Activated T-cell treated with anti-CD3 and anti-CD28 coated beads, Interleukin-2, amount 50 U/mL, for 4 hours (primary cell): ENCODE data around the gene ZNF492. TPM values are rescaled to one million over a fixed set of nuclear protein-coding genes. Genes with fewer than 3 reads are reported as not detected.
"Not testable (repeated sequence)": the region's sequence is repeated elsewhere in the genome, so short reads cannot be mapped to it uniquely, and the experiment has no call there.

Experiments
- ATAC-seq, 2 donors: fragments of 200-7000 bp; cut with Tn5 transposase; one replicate each; pipeline ENCODE4 v1.10.0; 2021
- DNase-seq: peaks from one replicate; pipeline ENCODE4 v3.0.0-alpha.2; 2020
- H3K27me3 Mint-ChIP-seq: one replicate; pipeline ENCODE4 v1.8.0; 2021; ENCODE audit warnings: low read depth, mixed read lengths
- H3K36me3 Mint-ChIP-seq: one replicate; pipeline ENCODE4 v1.8.0; 2022; ENCODE audit warnings: mixed read lengths; ENCODE audit not compliant: insufficient read depth
- H3K4me1 Mint-ChIP-seq: one replicate; pipeline ENCODE4 v1.8.0; 2021; ENCODE audit warnings: low read depth, mixed read lengths
- H3K4me3 Mint-ChIP-seq: one replicate; pipeline ENCODE4 v1.8.0; 2021; ENCODE audit warnings: mild to moderate bottlenecking, moderate library complexity, mixed read lengths
- H3K9me3 Mint-ChIP-seq: one replicate; pipeline ENCODE4 v1.8.0; 2021; ENCODE audit warnings: mixed read lengths
- total RNA-seq, 3 donors: library from RNA; stranded (reverse); gene quantifications; one replicate each; pipeline ENCODE4 v1.2.1, GENCODE V29; 2021

ZNF492 gene
- total RNA-seq, 3 donors from 2014 or later: 2.9 to 3.7 (median 3.1) TPM

DNA sequence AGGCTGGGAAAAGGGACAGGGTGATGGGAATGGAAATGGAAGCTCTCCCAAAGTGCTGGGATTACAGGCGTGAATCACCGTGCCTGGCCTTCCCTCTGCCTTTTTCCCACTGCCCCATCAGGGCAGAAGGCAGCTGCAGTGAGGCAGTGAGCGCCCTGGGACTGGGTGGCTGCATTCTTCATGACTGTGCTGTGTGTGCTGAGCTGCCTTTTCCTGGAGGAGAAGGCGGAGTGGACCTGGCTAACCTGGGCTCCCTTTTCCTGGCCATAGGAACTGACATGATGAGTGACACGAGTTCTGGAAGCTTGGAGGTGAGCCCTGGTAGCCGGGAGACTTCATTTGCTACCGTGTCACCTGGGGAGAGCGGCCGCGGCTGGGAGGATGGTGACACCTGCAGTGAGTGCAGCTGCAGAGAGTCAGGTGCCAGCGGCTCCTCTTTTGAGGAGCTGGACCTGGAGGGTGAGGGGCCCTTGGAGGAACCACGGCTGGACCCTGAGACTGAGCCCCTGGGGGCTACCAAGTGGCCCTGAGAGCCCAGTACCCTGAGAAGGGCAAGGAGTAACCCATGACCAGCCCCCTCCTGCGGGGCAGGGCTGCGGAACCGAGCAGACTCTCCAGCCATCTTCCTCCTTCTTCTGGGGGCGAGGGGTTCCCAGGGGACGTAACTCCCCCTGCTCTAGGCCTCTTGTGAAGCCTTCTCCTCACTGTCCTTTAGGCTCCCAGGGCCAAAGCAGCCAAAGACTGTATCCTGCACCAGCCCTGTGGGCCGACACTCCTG lies 26.3 kb upstream of the ZNF492 start:
- Mint-ChIP-seq H3K27me3 (no peaks in the 10 kb centered on the region), H3K4me3 (no peak overlapping the region), H3K9me3 (peaks cover 4% of the 10 kb centered on the region), H3K4me1 (no peaks in the 10 kb centered on the region), H3K36me3 (no peaks in the 10 kb centered on the region)
- DNase-seq (no peak), ATAC-seq (no peak)

DNA sequence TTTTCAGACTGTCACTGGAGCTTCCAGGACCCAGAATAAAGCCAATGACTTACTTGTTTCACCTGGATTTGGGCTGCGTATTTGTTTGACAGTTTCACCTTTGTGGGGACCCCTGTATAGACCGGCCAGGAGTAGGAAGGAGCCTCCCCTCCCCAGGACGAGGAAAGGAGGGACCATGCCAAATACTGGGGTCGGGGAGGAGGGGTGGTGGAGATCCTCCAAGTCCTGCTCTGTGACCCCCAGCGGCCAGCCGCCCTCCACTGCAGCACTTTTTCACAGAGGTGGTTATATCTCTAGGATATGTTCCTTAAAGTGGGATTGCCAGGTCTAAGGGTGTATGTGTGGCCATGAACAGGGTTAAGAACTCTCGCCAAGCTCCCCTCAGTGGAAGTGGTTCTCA lies 25.7 kb upstream of the ZNF492 start:
- no peak for ATAC-seq
- H3K4me3 Mint-ChIP-seq: no peak overlapping the region
- H3K9me3 Mint-ChIP-seq: peaks cover 4% of the 10 kb centered on the region
- no peaks in the 10 kb centered on the region for H3K4me1 Mint-ChIP-seq
- H3K27me3 Mint-ChIP-seq: no peaks in the 10 kb centered on the region
- no peak for DNase-seq
- H3K36me3 Mint-ChIP-seq: no peaks in the 10 kb centered on the region

DNA sequence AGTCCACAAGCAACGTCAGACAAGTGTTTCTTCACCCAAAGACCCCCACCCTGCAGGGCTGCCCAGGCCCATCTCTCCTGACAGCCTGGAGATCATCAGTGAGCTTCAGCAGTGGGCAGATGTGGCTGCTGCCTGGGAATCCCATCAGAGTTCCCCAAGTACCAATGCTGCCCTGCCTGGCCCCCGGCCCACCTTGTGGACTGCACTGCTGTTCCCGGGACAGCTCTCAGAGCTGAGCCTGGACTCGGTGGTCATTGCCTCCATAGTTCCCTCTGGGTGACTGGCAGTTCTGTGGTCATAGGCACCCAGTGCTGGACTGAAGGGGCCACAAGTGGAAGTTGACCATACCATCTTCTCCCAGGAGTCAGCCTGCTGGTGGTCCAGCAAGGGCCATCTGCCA lies 24.5 kb upstream of the ZNF492 start:
- H3K9me3 Mint-ChIP-seq: peaks cover 9% of the 10 kb centered on the region
- H3K36me3 Mint-ChIP-seq: no peaks in the 10 kb centered on the region
- DNase-seq (no peak), ATAC-seq (no peak)
- no peak overlapping the region for H3K4me3 Mint-ChIP-seq
- no peaks in the 10 kb centered on the region for H3K4me1 Mint-ChIP-seq
- H3K27me3 Mint-ChIP-seq: no peaks in the 10 kb centered on the region

DNA sequence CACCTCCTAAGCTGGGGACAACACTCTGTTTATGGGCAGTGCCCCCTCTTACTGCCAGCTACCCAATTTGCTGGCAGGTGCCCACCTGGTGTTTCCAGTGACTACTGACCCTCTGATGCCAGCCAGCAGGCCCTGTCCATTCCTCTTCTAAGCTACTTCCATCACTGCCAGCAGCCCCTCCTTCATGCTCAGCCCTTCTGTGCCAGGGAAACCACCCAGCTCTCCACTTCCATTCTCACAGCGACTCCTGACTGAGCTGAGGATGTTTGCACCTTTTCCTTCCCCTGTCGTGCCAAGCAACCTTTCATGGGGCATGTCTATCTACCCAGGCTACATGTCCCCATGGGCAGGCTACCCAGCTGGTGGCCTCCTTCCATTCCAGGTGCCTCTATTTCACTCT lies 24.0 kb upstream of the ZNF492 start:
- ATAC-seq: no peak
- DNase-seq: no peak
- Mint-ChIP-seq H3K4me3 (no peak overlapping the region), H3K27me3 (no peaks in the 10 kb centered on the region), H3K36me3 (no peaks in the 10 kb centered on the region), H3K4me1 (no peaks in the 10 kb centered on the region), H3K9me3 (peaks cover 9% of the 10 kb centered on the region)

DNA sequence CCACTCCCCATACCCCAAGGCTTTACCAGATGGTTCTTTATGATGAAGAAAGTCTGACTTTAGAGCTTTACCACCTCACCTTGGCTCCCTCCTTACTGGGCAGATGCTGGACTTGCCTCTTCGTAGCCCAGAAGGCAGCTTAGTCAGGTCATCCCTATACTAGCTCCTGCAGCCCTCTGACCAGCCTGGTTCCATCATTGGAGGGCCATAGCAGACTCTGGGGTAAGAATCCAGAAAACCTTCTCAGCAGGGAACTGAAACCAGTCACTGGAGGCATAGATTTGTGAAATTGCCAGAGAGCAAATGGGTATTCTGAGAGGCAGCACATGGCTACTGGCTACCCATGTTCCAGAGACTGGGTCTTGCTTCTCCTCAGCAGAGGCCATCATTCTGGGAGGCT lies 21.8 kb upstream of the ZNF492 start:
- Mint-ChIP-seq H3K27me3 (peaks cover 3% of the 10 kb centered on the region), H3K9me3 (peaks cover 9% of the 10 kb centered on the region), H3K36me3 (no peaks in the 10 kb centered on the region), H3K4me1 (no peaks in the 10 kb centered on the region), H3K4me3 (no peak overlapping the region)
- DNase-seq: no peak
- no peak for ATAC-seq

DNA sequence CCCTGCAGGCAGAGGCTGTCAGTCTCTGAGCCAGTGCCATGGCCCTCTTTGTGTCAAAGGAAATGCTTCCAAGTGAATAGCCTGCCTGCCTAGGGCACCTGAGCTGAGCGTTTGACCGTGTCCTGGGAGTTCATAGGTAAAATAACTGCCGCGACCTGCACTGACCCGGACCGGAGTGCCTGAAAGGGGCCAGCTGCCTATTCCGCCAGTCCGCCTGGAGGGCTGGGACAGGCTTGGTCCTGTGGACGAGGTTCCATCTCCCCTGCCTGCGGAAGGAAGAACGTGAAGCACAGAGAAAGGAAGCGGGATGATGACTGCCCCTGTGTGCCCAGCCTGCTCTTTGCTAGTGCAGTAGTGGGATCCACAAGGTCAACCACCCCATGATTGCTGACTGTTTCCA lies 17.5 kb upstream of the ZNF492 start:
- Mint-ChIP-seq H3K9me3 (peaks cover 10% of the 10 kb centered on the region), H3K27me3 (peaks cover 11% of the 10 kb centered on the region), H3K36me3 (no peaks in the 10 kb centered on the region), H3K4me3 (no peak overlapping the region), H3K4me1 (no peaks in the 10 kb centered on the region)
- ATAC-seq: no peak
- DNase-seq: no peak

DNA sequence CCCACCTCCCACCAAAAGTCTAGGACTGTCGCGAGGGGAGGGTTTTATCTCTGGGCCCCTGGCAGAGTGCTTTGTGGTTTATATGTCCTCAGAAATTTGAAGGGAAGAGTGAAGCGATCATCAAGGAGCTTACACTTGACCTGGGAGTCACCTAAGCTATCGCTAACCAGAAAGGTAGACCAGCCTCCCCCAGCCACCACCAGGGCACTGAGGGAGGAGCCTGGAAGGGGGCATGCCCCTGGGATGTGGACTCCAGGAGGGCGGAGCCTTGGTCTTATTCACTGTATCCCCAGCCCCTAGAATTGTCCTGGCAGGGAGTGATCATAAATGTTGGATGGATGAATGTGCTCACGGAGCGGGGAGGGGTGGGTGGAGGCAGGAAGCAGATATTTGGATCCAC lies 16.9 kb upstream of the ZNF492 start:
- ATAC-seq, H3K36me3 Mint-ChIP-seq, DNase-seq, H3K4me3 Mint-ChIP-seq, H3K4me1 Mint-ChIP-seq: not testable (repeated sequence)
- peaks cover 17% of the 10 kb centered on the region for H3K27me3 Mint-ChIP-seq
- peaks cover 10% of the 10 kb centered on the region for H3K9me3 Mint-ChIP-seq

DNA sequence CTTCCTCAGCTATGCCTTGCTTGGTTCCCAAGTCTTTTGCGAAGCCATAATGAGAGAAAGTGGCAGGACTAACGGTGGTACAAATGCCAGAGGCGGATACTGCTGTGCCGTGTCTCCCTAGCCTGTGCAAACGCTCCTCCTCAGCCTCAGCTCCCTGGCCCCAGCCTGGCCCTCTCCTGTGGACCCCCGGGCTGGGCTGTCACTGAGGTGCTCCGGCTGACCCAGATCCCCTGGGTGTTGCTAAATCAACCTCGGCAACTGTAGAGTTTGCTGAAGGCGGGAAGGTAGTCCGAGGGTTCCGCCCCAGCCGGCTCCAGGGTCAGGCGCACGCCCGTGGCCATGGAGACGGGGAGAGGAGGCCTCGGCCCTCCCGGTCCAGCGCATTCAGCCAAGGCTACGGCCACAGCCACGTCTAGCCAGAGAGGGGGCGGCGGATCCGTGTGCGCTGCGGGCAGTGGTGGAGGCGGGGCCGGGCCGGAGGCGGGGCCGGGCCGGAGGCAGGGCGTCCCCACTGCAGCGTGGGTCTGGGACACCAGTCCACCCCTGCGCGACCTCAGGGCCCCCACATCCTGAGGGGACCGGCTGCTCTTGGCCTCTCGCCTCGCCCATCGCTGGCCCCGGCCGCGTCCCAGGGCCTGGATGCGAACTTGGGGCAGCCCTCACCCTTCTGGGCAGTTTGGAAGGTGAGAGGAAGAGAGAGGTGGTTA lies 16.4 kb upstream of the ZNF492 start:
- DNase-seq (no peak), ATAC-seq (no peak)
- no peaks in the 10 kb centered on the region for H3K36me3 Mint-ChIP-seq
- no peak overlapping the region for H3K4me3 Mint-ChIP-seq
- no peaks in the 10 kb centered on the region for H3K4me1 Mint-ChIP-seq
- H3K27me3 Mint-ChIP-seq: peaks cover 17% of the 10 kb centered on the region
- H3K9me3 Mint-ChIP-seq: peaks cover 10% of the 10 kb centered on the region

DNA sequence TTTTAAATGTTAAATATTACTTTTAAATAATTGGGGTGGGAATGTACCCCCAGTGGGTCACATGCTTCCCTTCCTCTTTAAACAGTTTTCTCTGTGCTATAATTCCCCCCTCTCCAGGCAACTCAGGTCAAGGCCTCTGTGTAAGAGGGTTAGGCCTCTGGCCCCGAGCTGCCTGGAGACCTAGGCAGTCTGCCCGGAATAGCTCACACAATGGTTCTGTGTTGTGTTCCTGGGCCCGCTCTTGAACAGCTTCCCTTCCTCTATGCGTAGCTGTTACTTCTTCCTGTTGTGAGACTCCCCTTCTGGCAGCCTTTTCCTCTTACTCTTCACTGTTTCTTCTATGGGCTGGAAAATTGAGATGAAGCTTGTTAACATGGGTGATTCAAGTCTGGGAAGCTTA lies 14.8 kb upstream of the ZNF492 start:
- H3K4me3 Mint-ChIP-seq: no peak overlapping the region
- DNase-seq: no peak

DNA sequence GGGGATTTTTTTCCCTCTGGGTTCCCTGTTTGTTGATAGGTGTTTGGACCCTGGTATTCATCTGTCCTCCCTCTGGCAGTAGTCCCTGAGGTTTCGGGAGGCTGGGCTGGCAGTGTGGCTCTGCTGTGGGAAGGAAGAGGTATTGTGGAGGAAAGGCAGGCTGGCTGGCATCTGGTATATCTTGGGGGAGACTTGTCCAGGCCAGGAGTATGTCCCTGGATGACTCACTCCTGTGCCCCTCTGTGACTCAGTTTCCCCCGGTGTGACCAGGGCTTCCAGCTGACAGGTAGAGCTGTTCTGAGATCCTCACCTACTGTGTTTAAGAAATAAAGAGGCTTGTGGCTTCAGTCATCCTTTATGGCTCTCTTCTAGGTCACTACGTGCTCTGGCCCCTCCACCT lies 14.2 kb upstream of the ZNF492 start:
- H3K27me3 Mint-ChIP-seq: peaks cover 23% of the 10 kb centered on the region
- no peak overlapping the region for H3K4me3 Mint-ChIP-seq
- no peaks in the 10 kb centered on the region for H3K4me1 Mint-ChIP-seq
- peaks cover 5% of the 10 kb centered on the region for H3K9me3 Mint-ChIP-seq
- no peak for ATAC-seq
- no peak for DNase-seq
- no peaks in the 10 kb centered on the region for H3K36me3 Mint-ChIP-seq

More for the DNA sequence above, 14.8 kb upstream of the ZNF492 start:
- Mint-ChIP-seq H3K36me3 (no peaks in the 10 kb centered on the region), H3K4me1 (no peaks in the 10 kb centered on the region), H3K9me3 (peaks cover 5% of the 10 kb centered on the region), H3K27me3 (peaks cover 23% of the 10 kb centered on the region)
- no peak for ATAC-seq

DNA sequence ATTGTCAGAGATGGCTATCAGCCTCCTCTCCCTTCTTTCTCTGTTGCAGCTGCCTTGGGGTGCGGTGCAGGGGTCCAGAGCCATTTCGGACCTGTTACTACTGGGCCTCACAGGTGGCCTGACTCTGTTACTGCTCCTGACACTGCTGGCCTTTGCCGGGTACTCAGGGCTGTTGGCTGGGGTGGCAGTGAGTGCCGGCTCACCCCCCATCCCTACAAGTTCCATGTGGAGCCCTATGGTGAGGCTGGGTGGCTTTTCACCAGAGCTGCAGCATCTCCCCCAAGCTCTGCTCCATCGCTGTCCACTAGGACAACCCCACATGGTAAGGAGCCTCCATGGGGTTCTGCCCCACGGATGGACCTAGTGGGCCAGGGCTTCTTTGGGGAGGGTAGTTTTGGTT lies 13.7 kb upstream of the ZNF492 start:
- Mint-ChIP-seq H3K4me3 (no peak overlapping the region), H3K9me3 (peaks cover 5% of the 10 kb centered on the region), H3K36me3 (no peaks in the 10 kb centered on the region), H3K4me1 (no peaks in the 10 kb centered on the region), H3K27me3 (peaks cover 23% of the 10 kb centered on the region)
- DNase-seq (no peak), ATAC-seq (no peak)

DNA sequence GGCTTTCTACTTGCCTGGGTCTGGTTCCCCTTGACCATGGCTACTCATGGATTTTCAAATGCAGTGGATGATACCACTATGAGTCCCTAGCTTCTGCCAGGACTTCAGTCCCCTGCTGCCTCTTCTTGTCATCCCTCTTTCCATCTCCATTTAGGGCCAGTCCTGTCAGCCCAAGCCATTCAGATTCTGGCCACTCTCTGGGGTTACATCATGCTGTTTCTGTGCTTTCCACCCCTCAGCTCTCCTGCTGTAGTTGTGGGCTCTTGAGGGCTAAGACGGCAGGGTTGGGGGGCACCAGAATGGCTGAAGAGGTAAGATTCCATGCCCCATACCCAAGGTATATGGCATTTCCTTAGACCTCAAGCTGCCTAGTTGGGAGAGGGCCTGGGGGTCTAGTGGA lies 13.2 kb upstream of the ZNF492 start:
- Mint-ChIP-seq H3K9me3 (peaks cover 5% of the 10 kb centered on the region), H3K27me3 (peaks cover 23% of the 10 kb centered on the region), H3K4me3 (no peak overlapping the region), H3K4me1 (no peaks in the 10 kb centered on the region), H3K36me3 (no peaks in the 10 kb centered on the region)
- DNase-seq (no peak), ATAC-seq (no peak)

DNA sequence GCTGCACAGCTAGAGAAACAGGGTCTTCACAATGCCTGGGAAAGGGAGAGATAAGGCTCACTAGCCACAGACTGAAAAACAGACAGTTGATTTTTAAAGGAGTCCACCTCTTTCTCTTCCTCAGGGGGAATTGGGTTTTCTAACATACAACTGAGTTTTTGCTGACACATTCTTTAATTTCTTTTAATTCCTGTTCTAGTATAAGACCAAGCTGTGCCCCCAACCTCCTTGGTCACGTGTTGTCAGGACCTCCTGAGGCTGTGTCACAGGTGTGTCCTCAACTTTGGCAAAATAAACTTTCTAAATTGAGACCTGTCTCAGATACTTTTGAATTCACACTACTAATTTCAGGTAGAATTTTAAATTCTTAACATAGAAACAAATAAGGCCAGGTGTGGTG lies 12.1 kb upstream of the ZNF492 start:
- Mint-ChIP-seq H3K9me3 (peaks cover 5% of the 10 kb centered on the region), H3K27me3 (peaks cover 20% of the 10 kb centered on the region), H3K36me3 (no peaks in the 10 kb centered on the region), H3K4me3 (no peak overlapping the region), H3K4me1 (no peaks in the 10 kb centered on the region)
- DNase-seq (no peak), ATAC-seq (no peak)

DNA sequence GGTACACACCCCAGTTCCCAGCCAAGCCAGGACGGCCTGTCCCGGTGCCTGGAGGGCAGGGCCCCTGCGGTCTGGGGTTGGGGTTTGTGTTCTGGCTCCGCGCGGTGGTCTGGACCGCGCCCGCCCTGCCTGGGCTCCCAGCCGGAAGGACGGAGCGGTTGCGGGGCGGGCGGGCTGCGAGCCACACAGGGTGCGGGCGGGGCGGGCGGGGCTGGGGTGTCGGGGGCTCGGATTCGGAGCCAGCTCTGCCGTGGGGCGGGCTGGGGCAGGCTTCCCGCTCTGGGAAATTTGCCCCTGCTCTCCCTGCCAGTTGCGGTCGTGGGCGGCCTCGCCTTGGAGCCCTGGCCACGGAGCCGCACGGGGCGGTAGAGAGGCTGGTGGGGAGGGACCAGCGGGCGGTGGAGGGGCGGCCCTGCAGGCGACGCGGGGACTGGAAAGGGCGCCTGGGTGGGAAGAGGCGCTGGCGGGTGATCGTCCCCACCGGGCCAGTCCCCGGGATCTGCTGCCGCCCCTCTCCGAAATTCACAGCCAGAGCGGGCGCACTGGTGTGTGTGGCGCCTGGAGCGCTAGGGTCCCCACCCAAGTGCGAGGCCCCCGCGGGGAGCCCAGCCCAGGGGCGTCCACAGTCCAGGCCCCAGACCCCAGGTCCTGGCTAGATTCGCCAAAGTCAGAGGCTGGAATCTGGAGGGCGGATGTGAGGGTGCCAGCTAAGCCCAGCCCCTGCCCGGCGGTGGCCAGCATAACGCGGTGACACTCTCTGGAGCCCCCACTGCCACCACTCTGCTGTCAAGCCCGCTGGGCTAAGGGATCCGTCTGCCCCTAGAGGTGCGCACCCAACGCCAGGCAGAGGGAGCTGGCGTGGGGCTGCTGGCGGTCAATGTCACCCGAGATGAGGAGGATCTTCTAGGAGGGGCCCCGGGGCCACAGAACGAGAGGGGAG lies 11.0 kb upstream of the ZNF492 start:
- peaks cover 5% of the 10 kb centered on the region for H3K9me3 Mint-ChIP-seq
- ATAC-seq (peak in 1 of 2 donors; percentile 32), DNase-seq (no peak)
- H3K27me3 Mint-ChIP-seq: peaks cover 20% of the 10 kb centered on the region
- H3K4me3 Mint-ChIP-seq: no peak overlapping the region
- H3K4me1 Mint-ChIP-seq: no peaks in the 10 kb centered on the region
- H3K36me3 Mint-ChIP-seq: no peaks in the 10 kb centered on the region
